Heart left ventricle (tissue), 16 donors: ENCODE data around the gene PLAU. TPM values are rescaled to one million over a fixed set of nuclear protein-coding genes. Genes with fewer than 3 reads are reported as not detected.
"Not testable (repeated sequence)": the region's sequence is repeated elsewhere in the genome, so short reads cannot be mapped to it uniquely, and the experiment has no call there.

Source experiments
- ATAC-seq, 4 donors: fragments of 200-7000 bp; cut with Tn5 transposase; one replicate each; pipeline ENCODE4 v1.9.1; 2020 to 2022; ENCODE audit warnings: moderate library complexity in 4 of 4, mild to moderate bottlenecking in 3 of 4, moderate number of reproducible peaks in 1 of 4
- DNase-seq, 5 donors: peaks; one replicate each; pipeline ENCODE4 v3.0.0-alpha.2; 2020
- H3K27ac ChIP-seq, 12 donors: fragments of 200-600 bp; sonication (generic) in 4 of 12; one replicate each; pipeline versions ENCODE4 v1.5.0 to v1.8.0; 2016 to 2022; ENCODE audit warnings: mild to moderate bottlenecking in 2 of 12
- H3K27me3 ChIP-seq, 9 donors: fragments of 200-600 bp; sonication (generic) in 2 of 9; one replicate each; pipeline versions ENCODE4 v1.5.1 to v1.8.0; 2016 to 2022; ENCODE audit warnings: mild to moderate bottlenecking in 3 of 9
- H3K36me3 ChIP-seq, 9 donors: fragments of 200-600 bp; sonication (generic) in 2 of 9; one replicate each; pipeline versions ENCODE4 v1.5.0 to v1.8.0; 2018 to 2022; ENCODE audit warnings: mild to moderate bottlenecking in 2 of 9
- H3K4me1 ChIP-seq, 12 donors: fragments of 200-600 bp; sonication (generic) in 4 of 12; one replicate each; pipeline versions ENCODE4 v1.5.0 to v1.8.0; 2016 to 2022; ENCODE audit warnings: mild to moderate bottlenecking in 3 of 12
- H3K4me3 ChIP-seq, 12 donors: fragments of 200-600 bp; sonication (generic) in 4 of 12; one replicate each; pipeline versions ENCODE4 v1.5.0 to v1.8.0; 2017 to 2022; ENCODE audit warnings: mild to moderate bottlenecking in 9 of 12, moderate library complexity in 4 of 12
- H3K9me3 ChIP-seq, 12 donors: fragments of 200-600 bp; sonication (generic) in 4 of 12; one replicate each; pipeline versions ENCODE4 v1.5.0 to v1.8.0; 2016 to 2022; ENCODE audit warnings: mild to moderate bottlenecking in 1 of 12
- CTCF ChIP-seq, 12 donors: fragments of 200-600 bp; sonication (generic) in 4 of 12; IDR thresholded peaks; one replicate each; pipeline versions ENCODE4 v1.5.0 to v1.8.0; 2018 to 2022; ENCODE audit warnings: antibody characterized with exemption in 12 of 12, mild to moderate bottlenecking in 5 of 12
- POLR2A ChIP-seq, 2 donors: fragments of 450-650 bp; IDR thresholded peaks; one replicate each; pipeline ENCODE4 v1.6.1; 2017; ENCODE audit warnings: antibody characterized with exemption in 2 of 2, mild to moderate bottlenecking in 2 of 2, moderate library complexity in 2 of 2
- WGBS, 4 donors: extraction: QIAGEN DNeasy Blood & Tissue Kit in 2 of 4; methylation state at CpG; one replicate each; pipeline versions ENCODE4 v1.1.5 to v1.1.7; 2013 to 2018; 5-methylcytosine and 5-hydroxymethylcytosine counted together
- intact Hi-C, 10 donors: fragments of 100-400 bp; cut with DNase I; formaldehyde crosslinking; loops; one replicate each; pipeline versions ENCODE4 v1.11.1 to v1.14.2; 2022
- polyA plus RNA-seq, 2 donors: library from polyadenylated mRNA; stranded (reverse); fragments of 200-250 nt; gene quantifications; one replicate each; pipeline ENCODE4 v1.2.3, GENCODE V29; 2013
- total RNA-seq, 9 donors: library from RNA; depleted of rRNA in 2 of 9; stranded (reverse); fragments of >200 nt in 2 of 9; fragmentation: NEBNext Ultra II Directional in 3 of 9; extraction: Animal tissue kit (Norgen Biotek cat#: 25700) in 3 of 9; gene quantifications; one replicate each; pipeline versions ENCODE4 v1.1.0 to v1.2.4, GENCODE V29; 2016 to 2023
- donor health status: ischemic (EF 13 %, LVEDD 7.1; RV severe dilation, severe dysfunction).
- donor health status: healthy with polysubstance abuse.
- donor health status: DM: no; HTN: yes; CAD: no.
- donor health status: DM: no; HTN: no; CAD: no.
- donor health status: ischemic (EF 25% LVEDD 6.9; RV normal size, moderate dysfunction).
- donor health status: ischemic (EF 25% LVEDD 5.7; RV mildly dilated, moderate dysfunction).
- donor health status: healthy.
- donor health status: DM: yes; HTN: yes; CAD: no.
- donor health status: ischemic (EF 35%, LVEDD 5.7; RV mildly dilated, moderate dysfunction).
- donor health status: nonischemic (EF 11% LVEDD 7.7; RV severe dilation, severe dysfunction).
- donor health status: DM: yes; HTN: yes; CAD: no.
- donor health status: PGD.
- donor health status: ischemic (EF 29% LVEDD 5.4; RV normal size, mild dysfunction).
- donor health status: nonischemic (EF 23%, LVEDD 6.1; RV moderate dilation, normal function).

Gene PLAU
- total and polyA plus RNA-seq, 11 donors: 3.3 to 68.1 (median 10.3) TPM

- peaks cover 0 to 6% (median 0%) of the 10 kb centered on the region in 12 donors for H3K4me1 ChIP-seq
- H3K9me3 ChIP-seq: no peaks in the 10 kb centered on the region
- peak overlapping the region in 1 of 12 donors; percentile 63 for H3K27ac ChIP-seq
- no peak overlapping the region for H3K4me3 ChIP-seq
- no peaks in the 10 kb centered on the region for H3K27me3 ChIP-seq
- WGBS, 4 donors: 76 to 92% (median 89%) methylated on average over 4 of the region's 4 CpGs
- intact Hi-C loops: no loop called here
- H3K36me3 ChIP-seq: no peaks in the 10 kb centered on the region
- ATAC-seq: no peak
- no peak for DNase-seq
- TF ChIP-seq CTCF (IDR thresholded peaks at IDR 0.05) (no peak), POLR2A (IDR thresholded peaks at IDR 0.05) (no peak)
Measured at GRCh38 chr10:73925539-73925938, 14.6 kb downstream of the PLAU start.

- TF ChIP-seq CTCF (IDR thresholded peaks at IDR 0.05) (no peak), POLR2A (IDR thresholded peaks at IDR 0.05) (no peak)
- ATAC-seq (peak in 3 of 4 donors; percentile 24 to 60 (median 53)), DNase-seq (no peak)
- intact Hi-C loops: no loop called here
- Histone ChIP-seq H3K27ac (peak overlapping the region in 1 of 12 donors; percentile 63), H3K9me3 (no peaks in the 10 kb centered on the region), H3K36me3 (no peaks in the 10 kb centered on the region), H3K27me3 (no peaks in the 10 kb centered on the region), H3K4me3 (no peak overlapping the region), H3K4me1 (peaks cover 0 to 6% (median 0%) of the 10 kb centered on the region in 12 donors)
- WGBS, 4 donors: 83 to 90% (median 83%) methylated on average over 4 to 5 of the region's 5 CpGs
Measured at GRCh38 chr10:73926152-73926764, 15.3 kb downstream of the PLAU start.

GRCh38 chr10:73930630-73931327 lies 19.8 kb downstream of the PLAU start:
- WGBS, 4 donors: 84 to 90% (median 86%) methylated on average over 13 of the region's 13 CpGs
- H3K4me3 ChIP-seq, H3K9me3 ChIP-seq, H3K27ac ChIP-seq, DNase-seq, H3K36me3 ChIP-seq, intact Hi-C loops, ATAC-seq, H3K27me3 ChIP-seq: not testable (repeated sequence)
- H3K4me1 ChIP-seq: peaks cover 0 to 19% (median 3%) of the 10 kb centered on the region in 12 donors

GRCh38 chr10:73931767-73932619 lies 21.1 kb downstream of the PLAU start:
- TF ChIP-seq CTCF (IDR thresholded peaks at IDR 0.05) (no peak), POLR2A (IDR thresholded peaks at IDR 0.05) (no peak)
- Histone ChIP-seq H3K9me3 (no peaks in the 10 kb centered on the region), H3K4me3 (no peak overlapping the region), H3K27ac (peak overlapping the region in 1 of 12 donors; percentile 27), H3K4me1 (peaks cover 0 to 24% (median 13%) of the 10 kb centered on the region in 12 donors), H3K36me3 (no peaks in the 10 kb centered on the region), H3K27me3 (no peaks in the 10 kb centered on the region)
- DNase-seq: no peak
- intact Hi-C loops: loop anchor here in 1 of 10 donors (2.0 kb wide), 1 partner anchor 21 kb away; the partner anchor contains the start of gene PLAU
- 73 to 84% (median 79%) methylated on average over 13 of the region's 13 CpGs for whole genome bisulfite sequencing, 4 donors
- ATAC-seq: peak in 1 of 4 donors; percentile 59
